B cell (primary cell): ENCODE data around the gene PLA2G2E.

ENCODE experiments used
- CTCF ChIP-seq: fragments of 200-600 bp; IDR thresholded peaks from one replicate; pipeline ENCODE4 v1.8.0; 2022; ENCODE audit warnings: antibody characterized with exemption, mild to moderate bottlenecking
- EZH2 ChIP-seq: IDR thresholded peaks from 2 replicates; pipeline ENCODE4 v1.6.1; 2012; ENCODE audit warnings: borderline replicate concordance, low read depth, mild to moderate bottlenecking, moderate library complexity, low read length; ENCODE audit not compliant: insufficient read depth, poor library complexity, severe bottlenecking

DNA sequence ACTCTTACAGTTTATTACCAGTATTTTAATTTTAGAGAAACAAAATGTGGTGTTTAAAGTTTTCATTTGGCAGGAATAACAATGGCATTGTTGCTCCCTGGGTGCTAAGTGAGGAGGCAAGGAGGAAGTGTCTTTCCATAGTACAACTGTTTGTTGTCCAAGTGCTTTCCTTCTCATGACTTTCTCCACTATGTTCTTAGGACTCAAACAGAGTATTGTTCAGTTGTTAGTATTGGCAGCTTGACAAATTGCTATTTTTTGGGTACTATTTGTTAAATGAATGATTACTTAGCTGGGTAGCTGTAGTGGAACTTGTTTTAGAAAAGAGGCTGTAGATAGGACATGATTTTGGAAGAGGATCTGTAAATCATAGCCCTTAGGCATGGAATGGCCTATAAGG, 33.8 kb downstream of the PLA2G2E start:
- TF ChIP-seq EZH2 = no peak
- no peak for TF ChIP-seq CTCF
